Measurements from ENCODE around the gene BCO2.

The BCO2 gene

DNA sequence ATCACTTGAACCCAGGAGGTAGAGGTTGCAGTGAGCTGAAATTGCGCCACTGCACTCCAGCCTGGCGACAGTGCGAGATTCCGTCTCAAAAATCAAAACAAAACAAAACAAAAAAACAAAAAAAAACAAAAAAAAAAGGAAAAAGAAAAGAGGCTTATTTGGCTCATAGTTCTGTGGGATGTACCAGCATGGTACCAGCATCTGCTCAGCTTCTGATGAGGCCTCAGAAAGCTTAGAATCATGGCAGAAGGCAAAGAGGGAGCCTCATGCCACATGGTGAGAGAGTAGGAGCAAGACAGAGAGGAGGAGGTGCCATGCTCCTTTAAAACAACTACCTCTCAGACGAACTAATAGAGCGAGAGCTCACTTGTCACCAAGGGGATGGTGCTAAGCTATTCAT lies 40.3 kb downstream of the BCO2 start:
- no peak for DNase-seq (ENCODE audit: low spot score)

DNA sequence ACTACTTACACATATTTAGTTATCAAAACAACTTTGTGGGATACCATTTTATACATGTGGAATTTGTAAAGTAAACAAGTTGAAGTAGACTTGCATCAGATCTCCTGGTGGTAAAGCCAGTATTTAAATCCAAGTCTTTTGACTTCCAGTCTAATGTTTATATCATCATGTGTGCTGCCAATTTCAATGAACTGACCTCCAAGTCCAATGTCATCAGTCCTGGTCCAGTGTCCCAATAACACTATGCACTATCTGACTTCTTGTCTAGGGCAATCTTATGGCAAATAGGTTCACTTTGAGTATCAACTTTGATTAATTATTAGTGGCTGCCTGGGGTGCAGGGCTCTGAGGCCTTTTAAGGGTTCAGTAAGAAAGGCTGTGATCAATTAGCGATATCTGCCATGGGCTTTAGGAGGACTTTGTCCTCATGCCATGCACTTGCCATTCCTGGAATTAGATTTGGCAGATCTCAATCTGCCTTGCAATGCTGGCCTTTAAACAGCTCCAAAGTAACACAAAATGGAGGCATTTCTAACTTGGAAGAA lies 41.3 kb downstream of the BCO2 start:
- DNase-seq (ENCODE audit: low spot score), result no peak

DNA sequence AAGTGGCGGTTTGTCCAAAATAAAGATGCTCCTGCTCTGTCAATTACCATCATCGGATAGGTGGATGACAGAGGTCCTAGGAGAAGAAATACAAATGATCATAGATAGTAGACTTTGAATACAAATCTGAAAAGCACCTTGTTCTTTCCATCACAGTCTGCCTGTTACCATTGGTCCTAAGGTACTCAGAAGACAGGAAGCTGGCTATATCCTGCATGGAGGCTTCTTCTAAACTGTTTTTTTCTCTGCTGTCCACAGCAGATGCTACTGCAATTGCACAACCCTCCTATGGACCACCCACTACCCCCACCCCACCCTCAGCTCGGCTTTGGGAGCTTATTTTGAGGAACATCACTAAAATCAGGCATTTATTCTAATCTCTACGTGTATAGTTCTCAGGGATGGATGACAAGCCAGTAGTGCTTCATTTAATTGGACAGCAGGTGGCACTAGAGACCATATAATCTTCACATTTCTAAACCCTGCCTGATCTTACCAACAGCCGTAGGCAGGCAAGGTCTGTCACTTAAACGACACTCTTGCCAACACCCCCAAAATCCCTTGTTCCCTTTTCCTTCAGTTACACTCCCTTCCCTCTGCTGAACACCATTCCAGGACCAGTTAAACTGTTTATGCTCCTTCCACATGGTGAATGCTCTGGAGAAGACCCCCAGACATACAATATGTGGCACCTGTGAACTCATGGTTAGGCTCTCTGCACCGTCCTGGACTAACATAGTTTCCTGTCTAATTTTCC lies 44.3 kb downstream of the BCO2 start:
- DNase-seq (ENCODE audit: low spot score), result peak; percentile 81

DNA sequence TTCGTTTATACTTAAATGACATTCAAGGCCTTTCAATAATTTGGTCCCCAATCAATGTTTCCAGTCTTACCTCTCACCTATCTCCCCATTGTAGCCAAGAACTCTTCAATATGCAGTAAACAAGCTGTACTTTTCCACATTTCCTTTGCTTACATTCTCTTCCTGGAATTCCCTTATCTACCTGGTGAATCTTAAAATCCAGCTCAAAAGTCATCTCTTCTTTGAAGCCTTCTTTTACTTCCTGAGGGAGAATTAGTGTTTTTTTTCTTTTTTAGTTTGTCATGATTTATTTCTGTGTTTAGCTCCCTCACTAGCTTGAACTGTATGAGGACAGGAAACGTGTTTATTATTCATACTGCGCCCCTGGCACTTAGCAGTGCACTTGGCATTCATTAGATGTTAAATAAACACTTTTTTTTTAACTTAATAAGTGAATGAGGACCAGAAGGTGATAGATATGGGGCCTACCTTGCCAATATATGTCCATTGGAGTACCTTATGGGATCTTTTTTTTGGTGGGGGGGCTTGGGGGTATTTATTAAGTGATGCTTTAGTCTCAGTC lies 46.0 kb downstream of the BCO2 start:
- DNase-seq (ENCODE audit: low spot score), result no peak

DNA sequence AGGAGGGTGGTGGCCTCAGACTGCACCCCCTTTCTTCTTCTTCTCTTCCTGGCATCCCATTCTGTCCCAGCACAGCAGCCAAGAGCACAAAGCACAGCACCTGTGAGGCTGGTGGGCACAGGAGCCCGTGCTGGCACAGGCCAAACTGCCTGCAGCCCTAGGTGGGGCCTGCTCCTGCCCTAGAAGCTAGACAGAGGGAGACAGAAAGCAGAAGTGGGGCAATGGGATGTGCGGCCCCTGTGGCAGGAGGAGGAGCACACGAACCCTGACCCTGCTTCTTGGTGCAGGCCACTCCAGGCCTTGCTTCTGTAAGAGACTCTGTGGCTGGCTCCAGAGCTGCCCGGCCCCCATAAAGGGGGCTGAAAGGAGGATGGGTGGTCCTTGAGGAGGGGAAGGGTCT lies 47.0 kb downstream of the BCO2 start:
- no peak for DNase-seq (ENCODE audit: low spot score)

DNA sequence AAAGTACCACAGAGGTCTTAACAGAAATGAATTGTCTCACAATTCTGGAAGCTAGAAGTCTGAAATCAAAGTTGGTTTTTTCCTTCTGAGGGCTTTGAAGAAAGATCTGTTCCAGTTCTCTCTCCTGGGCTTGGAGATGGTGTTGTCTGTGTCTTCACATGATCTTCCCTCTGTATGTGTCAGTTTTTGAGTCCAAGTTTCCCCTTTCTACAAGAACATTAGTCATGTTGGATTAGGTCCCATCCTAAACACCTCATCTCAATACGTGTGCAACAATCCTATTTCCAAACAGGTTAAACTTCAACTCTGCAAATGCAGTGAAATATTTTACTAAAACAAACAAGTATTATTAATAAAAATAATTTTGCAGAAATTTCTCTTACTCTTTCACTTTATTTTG lies 47.8 kb downstream of the BCO2 start:
- no peak for DNase-seq (ENCODE audit: low spot score)

DNA sequence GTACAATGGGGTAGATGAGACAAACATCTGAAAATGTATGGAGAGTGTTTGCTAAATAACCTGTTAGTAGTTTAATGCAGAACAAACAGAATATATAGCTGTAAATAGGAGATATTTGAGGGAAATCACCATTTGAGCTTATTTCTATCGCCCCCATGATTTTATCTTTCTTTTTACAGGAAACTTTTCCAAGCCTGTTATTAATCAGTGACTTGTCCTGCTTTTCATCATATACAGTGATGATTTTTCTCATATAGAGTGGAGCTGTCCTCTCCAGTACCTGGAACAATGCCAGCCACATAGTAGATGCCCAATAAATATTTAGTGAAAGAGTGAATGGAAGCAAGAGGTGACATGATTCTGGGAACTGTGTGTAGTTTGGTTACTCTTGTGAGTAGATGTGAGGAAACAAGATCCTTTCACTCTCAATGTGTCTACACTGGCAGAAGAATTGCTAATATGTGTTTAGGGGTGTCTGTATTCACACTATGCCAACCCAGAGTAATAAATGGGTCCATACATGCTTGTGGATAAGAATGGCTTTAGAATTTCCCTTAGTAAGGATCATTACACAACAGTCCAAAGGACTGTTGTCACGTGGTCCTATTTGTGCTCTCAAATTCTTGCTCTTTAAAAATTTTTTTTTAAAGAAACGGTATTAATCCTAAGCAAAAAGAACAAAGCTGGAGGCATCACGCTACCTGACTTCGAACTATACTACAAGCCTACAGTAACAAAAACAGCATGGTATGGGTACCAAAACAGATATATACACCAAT lies 48.6 kb downstream of the BCO2 start:
- no peak for DNase-seq (ENCODE audit: low spot score)

DNA sequence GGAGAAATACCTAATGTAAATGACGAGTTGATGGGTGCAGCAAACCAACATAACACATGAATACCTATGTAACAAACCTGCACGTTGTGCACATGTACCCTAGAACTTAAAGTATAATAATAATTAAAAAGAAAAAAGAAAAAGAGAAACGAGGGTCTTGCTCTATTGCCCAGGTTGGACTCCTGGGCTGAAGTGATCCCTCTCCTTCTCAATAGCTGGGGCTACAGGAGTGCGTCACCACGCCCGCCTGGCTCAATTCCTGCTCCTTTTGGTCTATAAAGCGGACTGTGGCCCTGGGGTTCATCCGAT lies 50.4 kb downstream of the BCO2 start:
- DNase-seq (ENCODE audit: low spot score), result peak; percentile 90

DNA sequence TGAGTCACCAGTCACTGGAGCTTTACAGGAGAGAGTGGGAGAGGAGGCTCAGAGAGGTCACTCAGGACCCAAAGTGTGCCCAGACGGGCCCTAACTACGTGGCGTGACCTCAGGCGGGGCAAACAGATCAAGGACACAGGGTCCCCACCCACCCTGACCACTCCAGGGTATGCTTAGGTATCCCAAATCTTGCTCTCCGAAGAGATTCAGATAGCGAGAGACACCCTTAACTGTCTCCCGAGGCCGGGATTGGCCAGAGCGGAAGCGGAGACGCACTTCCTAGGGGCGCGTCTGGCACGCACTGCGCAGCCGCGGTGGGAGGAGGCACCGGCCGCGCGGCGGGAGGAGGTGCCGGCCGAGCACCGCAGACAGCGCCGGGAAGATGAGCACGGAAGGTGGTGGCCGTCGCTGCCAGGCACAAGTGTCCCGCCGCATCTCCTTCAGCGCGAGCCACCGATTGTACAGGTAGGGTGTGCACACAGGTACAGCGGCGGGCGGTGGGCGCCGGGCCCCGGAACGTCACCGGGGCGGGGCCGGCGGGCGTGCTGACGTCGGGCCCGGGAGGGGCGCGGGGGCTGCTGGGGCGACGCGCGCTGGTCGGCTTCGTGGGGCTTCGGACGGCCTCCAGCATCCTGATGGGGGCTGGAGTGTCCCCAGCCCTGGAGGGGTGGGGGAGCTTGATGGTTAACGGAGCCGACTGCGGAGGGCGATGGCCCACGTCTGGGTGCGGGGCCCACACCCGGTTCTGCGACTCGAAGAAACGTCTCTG lies 50.9 kb downstream of the BCO2 start, which contains the start of gene PTS:
TSS of gene PTS (plus strand) at position 367 of the 769 bp plus-strand sequence. CDS start at position 383, 16 bp downstream.
- peak; percentile 89 for DNase-seq (ENCODE audit: low spot score)

DNA sequence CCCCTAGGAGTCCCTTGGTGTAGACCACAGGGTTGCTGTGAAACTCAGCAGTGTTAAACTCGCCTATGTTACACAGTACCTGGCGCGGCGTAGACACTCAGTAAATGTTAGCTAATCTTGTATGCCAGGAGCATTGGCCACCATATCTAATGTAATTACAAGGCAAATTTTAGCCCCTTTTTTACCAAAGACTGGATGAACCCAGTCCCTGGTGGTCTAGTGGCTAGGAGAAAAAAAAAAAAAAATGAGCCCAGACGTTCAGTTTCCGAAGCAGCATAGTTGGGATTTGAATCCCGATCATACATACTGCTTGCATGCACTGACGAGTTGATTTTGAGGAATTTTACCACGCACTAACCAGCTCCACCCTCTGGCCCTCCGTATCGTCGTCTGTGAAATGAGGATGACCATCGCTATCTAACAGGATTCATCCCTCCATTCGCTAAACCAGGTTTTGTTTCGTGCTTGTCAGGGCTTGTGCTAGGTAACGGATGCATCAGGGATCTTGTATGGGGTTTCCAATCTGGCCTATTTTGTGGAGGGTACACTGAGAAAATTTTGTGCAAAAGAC lies 51.6 kb downstream of the BCO2 start:
- DNase-seq (ENCODE audit: low spot score), result peak; percentile 33

DNA sequence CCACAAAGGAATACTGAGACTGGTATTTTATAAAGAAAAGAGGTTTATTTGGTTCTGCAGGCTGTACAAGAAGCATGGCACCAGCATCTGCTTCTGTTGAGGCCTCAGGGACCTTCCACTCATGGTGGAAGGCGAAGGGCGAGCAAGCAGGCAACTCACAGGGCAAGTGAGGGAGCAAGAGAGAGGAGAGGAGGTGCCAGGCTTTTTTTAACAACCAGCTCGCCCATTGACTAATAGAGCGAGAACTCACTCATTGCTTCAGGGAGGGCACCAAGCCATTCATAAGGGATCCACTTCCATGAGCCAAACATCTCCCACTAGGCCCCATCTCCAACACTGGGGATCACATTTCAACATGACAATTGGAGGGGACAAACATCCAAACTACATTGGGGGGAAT lies 52.2 kb downstream of the BCO2 start:
- DNase-seq (ENCODE audit: low spot score), result peak; percentile 12

DNA sequence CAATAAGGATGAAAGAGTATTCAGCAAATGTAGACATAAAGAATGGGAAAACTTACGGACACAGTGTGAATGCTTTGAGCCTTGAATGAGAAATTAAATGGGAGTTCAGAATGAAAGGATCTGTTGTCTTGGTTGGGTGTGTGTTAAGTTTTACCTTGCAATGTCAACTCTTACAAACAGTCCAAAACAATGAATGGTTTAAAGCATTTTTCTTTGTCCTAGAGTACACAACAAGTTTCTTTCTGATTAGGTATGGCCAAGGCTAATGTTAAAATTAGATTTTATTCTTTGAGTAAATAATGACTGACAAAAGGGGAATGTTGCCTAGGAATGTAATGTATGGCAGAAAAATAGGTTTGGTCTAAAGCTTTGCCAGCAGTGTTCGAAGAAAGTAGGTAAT lies 53.4 kb downstream of the BCO2 start:
- DNase-seq (ENCODE audit: low spot score), result no peak

DNA sequence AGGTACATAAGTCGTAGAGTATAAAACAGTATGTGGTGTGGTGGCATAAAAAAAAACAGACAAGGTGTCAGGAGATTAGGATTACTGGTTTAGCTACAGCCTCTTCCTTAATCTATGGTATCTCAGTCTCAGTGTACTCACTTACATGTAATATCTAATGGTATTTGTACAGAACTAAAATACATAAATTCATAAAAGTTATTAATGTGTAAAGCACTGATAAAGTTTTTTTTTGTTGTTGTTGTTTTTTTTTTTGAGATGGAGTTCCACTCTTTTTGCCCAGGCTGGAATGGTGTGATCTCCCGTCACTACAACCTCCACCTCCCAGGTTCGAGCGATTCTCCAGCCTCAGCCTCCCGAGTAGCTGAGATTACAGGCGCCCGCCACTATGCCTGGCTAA lies 53.8 kb downstream of the BCO2 start:
- DNase-seq (ENCODE audit: low spot score), result no peak

DNA sequence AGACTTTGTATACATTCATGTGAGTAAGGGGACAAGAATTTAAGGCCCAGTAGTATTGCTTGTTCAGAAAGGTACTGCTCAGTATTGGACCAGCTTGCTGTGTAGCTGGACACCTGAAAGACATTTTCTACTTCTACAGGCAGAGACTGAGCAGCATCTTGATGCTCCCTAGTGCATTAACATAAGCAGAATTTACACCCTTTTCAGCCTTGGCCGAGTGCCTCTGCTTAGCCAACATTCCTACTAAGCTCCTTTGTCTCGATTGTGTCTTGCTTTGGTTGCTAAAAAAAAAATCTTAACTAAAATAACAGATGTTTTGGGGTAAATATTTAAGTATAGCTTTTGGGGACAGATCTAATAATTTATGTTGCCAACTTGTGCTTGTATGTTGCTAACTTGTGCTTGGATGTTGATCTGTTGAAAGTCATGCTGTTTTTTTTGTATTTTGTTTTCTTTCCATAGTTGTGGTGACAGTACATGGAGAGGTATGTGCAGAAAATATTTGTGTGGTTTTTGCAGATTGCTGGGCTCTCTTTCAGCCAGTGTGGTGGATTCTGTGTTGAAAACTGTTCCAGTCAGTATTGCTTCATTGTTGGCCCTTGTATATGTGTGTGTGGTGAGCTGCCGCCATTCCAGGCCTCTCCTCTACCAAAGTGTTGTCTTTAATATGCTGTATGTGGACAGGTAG lies 54.6 kb downstream of the BCO2 start:
- no peak for DNase-seq (ENCODE audit: low spot score)

DNA sequence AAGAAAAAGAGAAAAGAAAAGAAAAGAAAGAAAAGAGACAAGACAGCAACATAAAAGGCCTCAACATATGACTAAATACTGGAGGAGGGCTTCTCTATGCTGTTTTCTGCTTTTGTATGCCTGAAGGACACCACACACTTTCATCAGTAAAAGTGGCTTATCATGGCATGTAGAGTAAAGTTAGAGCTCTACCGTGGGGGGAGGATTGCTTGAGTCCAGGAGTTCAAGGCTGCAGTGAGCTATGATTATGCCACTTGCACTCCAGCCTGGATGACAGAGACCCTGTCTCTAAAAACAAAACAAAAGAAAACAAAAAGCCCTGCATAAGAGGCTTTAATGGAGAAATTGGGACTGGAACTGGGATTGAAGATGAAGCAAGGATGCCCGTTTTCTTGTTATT lies 56.6 kb downstream of the BCO2 start:
- DNase-seq (ENCODE audit: low spot score), result no peak

DNA sequence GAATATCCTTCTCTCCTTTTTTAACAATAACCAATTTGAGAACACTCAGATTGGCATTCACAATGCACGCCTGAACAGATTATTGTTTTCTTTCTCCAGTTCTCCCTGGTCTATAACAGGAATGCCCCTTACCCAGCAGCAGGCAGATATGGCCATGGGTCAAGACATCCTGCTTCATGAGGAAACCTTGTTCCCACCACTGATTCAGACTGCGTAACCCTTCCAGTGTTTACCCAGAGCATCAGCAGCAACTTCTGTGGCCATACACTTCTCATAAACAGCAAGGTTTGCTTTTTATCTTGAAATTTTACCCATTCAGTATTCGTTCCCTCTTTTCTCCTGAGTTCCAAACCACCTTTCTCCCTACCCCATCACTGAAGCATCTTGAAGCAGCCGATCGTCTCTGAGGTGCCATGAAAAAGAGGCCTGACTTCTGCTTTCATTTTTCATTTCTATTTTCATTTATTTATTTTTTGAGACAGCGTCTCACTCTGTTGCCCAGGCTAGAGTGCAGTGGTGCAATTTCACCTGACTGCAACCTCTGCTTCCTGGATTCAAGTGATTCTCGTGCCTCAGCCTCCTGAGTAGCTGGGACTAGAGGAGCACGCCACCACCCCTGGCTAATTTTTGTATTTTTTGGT lies 60.6 kb downstream of the BCO2 start:
- DNase-seq (ENCODE audit: low spot score), result no peak

DNA sequence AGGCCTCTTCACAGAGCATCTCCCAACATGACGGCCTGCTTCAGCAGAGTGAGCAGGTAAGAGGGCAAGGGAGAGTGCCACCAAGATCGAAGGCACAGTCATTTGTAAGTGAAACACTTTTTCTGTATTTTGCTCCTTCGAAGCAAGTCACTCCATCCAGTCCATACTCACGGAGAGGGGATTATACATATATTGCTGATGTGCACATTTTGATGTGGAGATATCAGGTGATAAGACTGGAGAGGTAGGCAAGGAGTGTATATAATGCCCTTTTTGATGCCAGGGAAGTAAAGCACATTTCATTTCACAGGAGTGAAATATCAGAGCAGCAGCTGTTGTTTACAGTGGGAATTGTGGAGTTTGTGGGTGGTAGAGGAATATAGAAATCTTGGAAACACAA lies 62.1 kb downstream of the BCO2 start:
- DNase-seq (ENCODE audit: low spot score), result no peak

DNA sequence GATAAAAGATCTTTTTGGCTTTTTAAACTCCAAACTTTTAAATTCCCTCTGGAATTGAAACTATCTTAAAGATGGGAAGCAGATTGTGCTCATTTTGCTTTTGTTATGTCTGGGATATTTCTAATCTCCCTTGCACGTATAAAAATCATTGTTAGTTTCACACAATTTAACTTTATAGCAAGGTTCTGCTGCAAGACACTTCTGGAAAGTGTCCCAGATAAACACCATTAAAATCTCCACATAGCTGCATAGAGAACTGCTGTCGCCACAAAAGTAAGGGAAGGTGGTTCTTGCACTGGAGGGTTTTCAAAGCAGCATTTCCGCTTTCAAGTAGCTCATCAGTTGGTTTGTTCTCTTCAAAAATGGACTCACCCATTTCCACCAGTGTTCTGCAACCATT lies 62.7 kb downstream of the BCO2 start:
- no peak for DNase-seq (ENCODE audit: low spot score)

DNA sequence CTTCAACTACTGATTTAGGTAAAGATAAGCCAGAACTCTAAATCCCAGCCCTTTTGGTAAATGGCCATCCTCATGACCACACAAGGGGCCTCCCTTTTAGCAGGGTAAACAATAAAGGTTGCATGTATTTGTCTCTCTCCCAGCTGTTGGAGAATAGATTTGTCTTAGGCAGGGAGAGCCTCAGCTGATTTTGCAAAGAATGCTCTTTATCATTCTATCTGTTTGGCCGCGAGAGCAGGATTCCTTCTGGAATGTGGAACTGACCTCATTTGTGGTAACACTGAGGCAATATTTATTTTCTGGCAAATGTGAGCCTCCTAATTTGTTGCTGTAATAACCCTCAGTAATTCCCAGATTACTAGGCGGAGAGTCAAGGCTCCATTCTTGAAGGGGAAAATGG lies 66.2 kb downstream of the BCO2 start:
- DNase-seq (ENCODE audit: low spot score), result no peak

DNA sequence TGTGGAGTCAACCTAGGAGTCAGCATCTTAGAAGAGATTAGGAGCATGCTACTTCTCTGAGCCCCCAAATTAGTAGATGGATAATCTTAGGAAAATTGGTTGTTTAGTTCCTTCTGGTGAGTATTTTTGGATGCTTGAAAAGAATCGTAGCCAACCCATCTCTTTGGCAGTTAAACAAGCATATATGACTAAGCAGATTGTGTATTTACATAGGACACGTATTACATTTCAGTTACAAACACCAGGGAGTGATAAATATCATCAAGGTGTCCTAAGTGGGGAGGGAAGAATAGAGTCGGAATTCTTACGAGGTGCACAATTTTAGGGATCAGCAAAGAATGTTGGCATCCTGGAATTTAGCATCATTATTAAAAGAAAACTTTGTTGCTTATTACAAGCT lies 71.9 kb downstream of the BCO2 start:
- DNase-seq (ENCODE audit: low spot score), result no peak

DNA sequence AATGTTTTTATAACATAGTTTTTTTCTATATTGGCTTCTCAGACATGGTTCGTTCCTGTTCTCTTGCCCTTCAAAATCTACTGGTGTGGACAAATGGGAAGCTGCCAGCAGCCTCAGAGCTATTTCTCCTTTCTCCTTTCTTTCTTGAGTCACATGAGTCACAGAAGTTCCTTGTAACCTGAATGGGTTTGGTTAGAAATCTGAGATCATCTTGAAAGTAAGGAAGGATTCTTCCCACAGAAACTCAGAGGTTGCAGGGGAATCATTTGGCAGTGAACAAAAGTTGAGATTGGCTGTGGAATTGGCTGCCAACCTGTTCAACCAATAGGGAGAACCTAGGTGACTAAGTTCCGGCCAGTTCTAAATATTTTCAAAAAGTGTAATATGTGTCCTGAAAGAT lies 72.9 kb downstream of the BCO2 start:
- DNase-seq (ENCODE audit: low spot score), result no peak
